Activated CD8-positive, alpha-beta T cell treated with anti-CD3 and anti-CD28 coated beads for 36 hours (primary cell): ENCODE results near the gene TDRD10. TPM values are rescaled to one million over a fixed set of nuclear protein-coding genes. Genes with fewer than 3 reads are reported as not detected.
A peak's percentile ranks its signal among the peaks of the same experiment; 100 is the strongest.

ENCODE experiments used
- ATAC-seq: fragments of 200-7000 bp; cut with Tn5 transposase; one replicate; pipeline ENCODE4 v1.10.0; 2021; ENCODE audit warnings: mild to moderate bottlenecking, moderate library complexity
- CTCF ChIA-PET: fragments of 350-600 bp; sonication (Branson Sonifier 250); formaldehyde crosslinking; loops from one replicate; lab custom pipeline; 2021; ENCODE audit warnings: antibody characterized with exemption; lab: Charles Lee
- POLR2A ChIA-PET: fragments of 350-600 bp; sonication (Branson Sonifier 250); formaldehyde crosslinking; loops from one replicate; lab custom pipeline; 2021; ENCODE audit warnings: antibody characterized with exemption; lab: Charles Lee
- DNase-seq: peaks from one replicate; pipeline ENCODE4 v3.0.0-alpha.2; 2020
- H3K27ac Mint-ChIP-seq: one replicate; pipeline ENCODE4 v1.8.0; 2021; ENCODE audit warnings: mild to moderate bottlenecking, mixed read lengths
- H3K27me3 Mint-ChIP-seq: one replicate; pipeline ENCODE4 v1.8.0; 2021; ENCODE audit warnings: mixed read lengths
- H3K36me3 Mint-ChIP-seq: one replicate; pipeline ENCODE4 v1.8.0; 2021; ENCODE audit warnings: low read depth, mixed read lengths
- H3K4me1 Mint-ChIP-seq: one replicate; pipeline ENCODE4 v1.8.0; 2021; ENCODE audit warnings: low read depth, mixed read lengths
- H3K4me3 Mint-ChIP-seq: one replicate; pipeline ENCODE4 v1.8.0; 2021; ENCODE audit warnings: mild to moderate bottlenecking, moderate library complexity, mixed read lengths
- H3K9me3 Mint-ChIP-seq: one replicate; pipeline ENCODE4 v1.8.0; 2021; ENCODE audit warnings: mixed read lengths
- CTCF ChIP-seq: fragments of 200-600 bp; IDR thresholded peaks from one replicate; pipeline ENCODE4 v1.8.0; 2022; ENCODE audit warnings: antibody characterized with exemption, mild to moderate bottlenecking
- intact Hi-C: fragments of 100-400 bp; cut with micrococcal nuclease; formaldehyde crosslinking; loops from one replicate; pipeline ENCODE4 v1.10.0; 2022
- total RNA-seq, 2 experiments: library from RNA; stranded (reverse); gene quantifications; one replicate each; pipeline ENCODE4 v1.2.3, GENCODE V29; 2021

TDRD10 gene
- total RNA-seq, 2 experiments from 2014 or later: not detected

GRCh38 chr1:154456631-154457030, 45.4 kb upstream of the TDRD10 start:
- Mint-ChIP-seq H3K36me3 (peaks cover 30% of the 10 kb centered on the region), H3K27ac (no peak overlapping the region), H3K27me3 (no peaks in the 10 kb centered on the region), H3K4me1 (peaks cover 20% of the 10 kb centered on the region), H3K4me3 (no peak overlapping the region), H3K9me3 (no peaks in the 10 kb centered on the region)
- DNase-seq (no peak), ATAC-seq (no peak)
- POLR2A ChIA-PET: no interaction called here
- TF ChIP-seq CTCF: no peak
- CTCF ChIA-PET: no interaction called here
- intact Hi-C loops: no loop called here

GRCh38 chr1:154459080-154459479, 42.9 kb upstream of the TDRD10 start:
- peaks cover 14% of the 10 kb centered on the region for H3K36me3 Mint-ChIP-seq
- POLR2A ChIA-PET: no interaction called here

GRCh38 chr1:154460695-154461260, 41.2 kb upstream of the TDRD10 start:
- ChIA-PET CTCF (interaction anchor here (1.9 kb wide), 1 partner anchor 126 kb away, joined by 5 read pairs; no protein-coding TSS in a partner anchor), POLR2A (no interaction called here)
- TF ChIP-seq CTCF: no peak
- Mint-ChIP-seq H3K27me3 (no peaks in the 10 kb centered on the region), H3K4me3 (no peak overlapping the region), H3K27ac (no peak overlapping the region), H3K4me1 (peaks cover 25% of the 10 kb centered on the region), H3K9me3 (no peaks in the 10 kb centered on the region), H3K36me3 (peaks cover 7% of the 10 kb centered on the region)
- ATAC-seq: no peak
- intact Hi-C loops: no loop called here
- no peak for DNase-seq

More at GRCh38 chr1:154459080-154459479, 42.9 kb upstream of the TDRD10 start:
- Mint-ChIP-seq H3K9me3 (no peaks in the 10 kb centered on the region), H3K4me3 (no peak overlapping the region), H3K27ac (no peak overlapping the region), H3K4me1 (peaks cover 24% of the 10 kb centered on the region), H3K27me3 (no peaks in the 10 kb centered on the region)
- DNase-seq (no peak), ATAC-seq (no peak)
- CTCF ChIA-PET: interaction anchor here (1.6 kb wide), 1 partner anchor 20 kb away, joined by 4 read pairs; no protein-coding TSS in a partner anchor
- no peak for TF ChIP-seq CTCF
- intact Hi-C loops: no loop called here

GRCh38 chr1:154463512-154463990, 38.5 kb upstream of the TDRD10 start:
- H3K27ac Mint-ChIP-seq: peak overlapping the region; percentile 51
- H3K27me3 Mint-ChIP-seq: no peaks in the 10 kb centered on the region
- ChIA-PET CTCF (interaction anchor here (0.7 to 2.1 kb wide), 10 partner anchors 9 to 138 kb away, joined by 3 to 8 read pairs (median 4); no protein-coding TSS in a partner anchor), POLR2A (interaction anchor here (0.6 to 1.5 kb wide), 2 partner anchors 9 to 370 kb away, joined by 3 read pairs; no protein-coding TSS in a partner anchor)
- intact Hi-C loops: no loop called here
- H3K36me3 Mint-ChIP-seq: no peaks in the 10 kb centered on the region
- H3K9me3 Mint-ChIP-seq: no peaks in the 10 kb centered on the region
- DNase-seq: peak; percentile 78
- H3K4me3 Mint-ChIP-seq: no peak overlapping the region
- no peak for TF ChIP-seq CTCF
- peaks cover 43% of the 10 kb centered on the region for H3K4me1 Mint-ChIP-seq
- peak; percentile 93 for ATAC-seq

- no peaks in the 10 kb centered on the region for H3K36me3 Mint-ChIP-seq
- TF ChIP-seq CTCF: no peak
- H3K4me1 Mint-ChIP-seq: peaks cover 41% of the 10 kb centered on the region
- ChIA-PET POLR2A (interaction anchor here (2.4 kb wide), 1 partner anchor 14 kb away, joined by 7 read pairs; no protein-coding TSS in a partner anchor), CTCF (interaction anchor here (0.8 to 1.2 kb wide), 5 partner anchors 13 to 137 kb away, joined by 3 read pairs; no protein-coding TSS in a partner anchor)
- no peak for DNase-seq
- intact Hi-C loops: no loop called here
- no peaks in the 10 kb centered on the region for H3K27me3 Mint-ChIP-seq
- no peaks in the 10 kb centered on the region for H3K9me3 Mint-ChIP-seq
- H3K27ac Mint-ChIP-seq: no peak overlapping the region
- H3K4me3 Mint-ChIP-seq: no peak overlapping the region
- ATAC-seq: no peak
Observed at GRCh38 chr1:154465621-154466195, 36.3 kb upstream of the TDRD10 start.
